ENCODE measurements around the gene DRAM1.

GRCh38 chr12:101855976-101856375 lies 21.4 kb upstream of the DRAM1 start:
- TF ChIP-seq CTCF (IDR thresholded peaks at IDR 0.05) (no peak), POLR2A (IDR thresholded peaks at IDR 0.05) (no peak)
